GM15510 (cell line): ENCODE data around the gene CIAO3.
A peak's percentile ranks its signal among the peaks of the same experiment; 100 is the strongest.

ENCODE experiments used
- POLR2A ChIP-seq: IDR thresholded peaks from 3 replicates; pipeline ENCODE4 v1.6.1; 2011; ENCODE audit warnings: borderline replicate concordance; ENCODE audit not compliant: insufficient read length; ENCODE audit errors: extremely low read depth

Gene CIAO3

DNA sequence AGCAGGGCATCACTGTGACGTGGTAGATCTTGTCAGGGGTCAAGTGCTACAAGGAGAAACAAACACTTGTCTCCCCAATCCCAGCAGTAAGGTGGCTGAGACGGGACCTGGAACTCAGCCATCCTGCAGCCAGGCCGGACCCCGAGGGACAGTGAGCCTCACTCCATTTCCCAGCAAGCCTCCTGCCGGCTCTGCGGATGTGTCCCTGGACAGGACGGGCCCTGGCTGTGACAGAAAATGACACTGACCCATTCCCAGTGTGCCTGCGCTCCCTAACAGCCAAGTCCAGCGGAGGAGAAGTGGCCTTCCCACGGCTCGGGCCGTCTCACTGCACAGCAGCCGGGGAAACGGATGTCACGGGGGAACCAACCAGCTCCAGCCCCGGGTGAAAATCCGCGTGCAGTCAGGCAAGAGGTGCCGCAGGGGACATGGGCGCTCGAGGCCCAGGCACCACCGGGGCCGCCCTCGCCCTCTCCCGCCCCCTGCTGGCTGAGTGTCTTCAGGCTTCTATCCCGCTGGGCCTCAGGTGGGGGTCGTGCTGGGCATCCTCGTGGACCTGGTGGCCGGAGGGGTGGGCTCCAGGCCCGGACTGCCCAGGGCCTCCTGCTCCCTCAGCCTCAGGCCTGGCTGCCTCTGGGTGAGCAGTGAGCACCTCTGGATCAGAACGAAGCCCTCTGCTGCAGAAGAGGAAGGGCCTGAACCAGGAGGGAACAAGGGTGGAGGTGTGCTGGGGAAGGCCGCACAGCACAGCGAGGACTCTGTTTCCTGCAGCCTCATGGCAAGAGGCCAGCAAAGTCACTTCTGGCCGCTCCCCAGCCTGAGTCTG is 7.2 kb downstream of the CIAO3 start:
- no peak for TF ChIP-seq POLR2A

- TF ChIP-seq POLR2A = no peak
Measured at GRCh38 chr16:732936-733335, 7.9 kb downstream of the CIAO3 start.

DNA sequence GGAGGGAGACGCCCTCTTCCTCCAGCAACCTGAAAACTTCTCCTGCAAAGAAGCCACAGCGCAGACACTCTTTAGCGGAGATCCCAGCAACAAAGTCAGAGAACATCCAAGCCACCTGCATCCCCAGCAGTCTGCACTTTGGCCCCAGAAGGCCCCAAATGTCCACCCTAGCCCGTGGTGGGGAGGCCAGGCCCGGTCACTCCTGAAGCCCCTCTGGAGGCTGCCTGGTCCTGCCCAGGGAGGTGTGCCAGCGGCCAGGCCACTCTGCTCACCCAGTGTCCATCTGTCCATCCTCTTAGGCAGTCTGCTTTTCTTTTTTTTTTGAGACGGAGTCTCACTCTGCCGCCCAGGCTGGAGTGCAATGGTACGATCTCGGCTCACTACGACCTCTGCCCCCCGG is 8.5 kb downstream of the CIAO3 start:
- TF ChIP-seq POLR2A = no peak

DNA sequence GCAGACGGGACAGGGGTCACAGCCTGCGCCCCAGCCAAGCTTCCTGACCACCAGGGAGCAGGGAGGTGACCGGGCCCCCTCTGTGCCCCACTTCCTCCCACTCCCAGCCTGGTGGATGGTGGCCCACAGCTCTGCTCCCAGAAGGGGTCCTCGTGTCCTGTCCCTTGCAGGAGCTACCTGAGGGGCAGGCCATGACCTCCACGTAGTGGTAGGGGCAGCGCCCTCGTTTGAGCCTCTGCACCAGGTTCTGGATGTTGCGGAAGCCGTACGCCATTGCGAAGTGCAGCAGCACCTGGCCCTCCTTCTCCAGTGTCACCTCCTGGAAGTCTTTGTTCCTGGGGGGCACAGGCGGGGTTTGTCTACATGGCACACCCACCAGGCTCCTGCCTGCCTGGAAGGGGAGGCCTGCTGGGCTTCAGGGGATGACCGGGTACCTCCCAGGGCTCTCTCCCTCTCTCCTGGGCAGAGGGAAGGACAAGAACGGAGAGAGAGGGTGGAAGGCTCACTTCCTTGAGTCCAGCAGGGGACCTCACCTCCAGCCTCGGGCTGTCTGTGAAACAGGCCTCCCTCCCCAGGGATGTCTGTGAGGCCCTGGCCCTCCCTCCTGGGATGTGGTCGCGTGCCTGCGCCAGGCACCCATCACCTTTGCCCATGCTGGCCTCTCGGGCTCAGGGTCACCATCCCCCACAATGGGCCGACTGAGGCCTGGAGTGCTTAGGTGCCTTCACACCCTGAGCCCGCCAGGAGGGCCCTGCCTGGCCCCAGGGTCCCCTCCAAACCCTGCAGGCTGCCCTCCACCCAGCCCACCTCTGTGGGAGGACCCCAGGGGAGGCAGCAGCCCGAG is 9.9 kb downstream of the CIAO3 start:
- no peak for TF ChIP-seq POLR2A

DNA sequence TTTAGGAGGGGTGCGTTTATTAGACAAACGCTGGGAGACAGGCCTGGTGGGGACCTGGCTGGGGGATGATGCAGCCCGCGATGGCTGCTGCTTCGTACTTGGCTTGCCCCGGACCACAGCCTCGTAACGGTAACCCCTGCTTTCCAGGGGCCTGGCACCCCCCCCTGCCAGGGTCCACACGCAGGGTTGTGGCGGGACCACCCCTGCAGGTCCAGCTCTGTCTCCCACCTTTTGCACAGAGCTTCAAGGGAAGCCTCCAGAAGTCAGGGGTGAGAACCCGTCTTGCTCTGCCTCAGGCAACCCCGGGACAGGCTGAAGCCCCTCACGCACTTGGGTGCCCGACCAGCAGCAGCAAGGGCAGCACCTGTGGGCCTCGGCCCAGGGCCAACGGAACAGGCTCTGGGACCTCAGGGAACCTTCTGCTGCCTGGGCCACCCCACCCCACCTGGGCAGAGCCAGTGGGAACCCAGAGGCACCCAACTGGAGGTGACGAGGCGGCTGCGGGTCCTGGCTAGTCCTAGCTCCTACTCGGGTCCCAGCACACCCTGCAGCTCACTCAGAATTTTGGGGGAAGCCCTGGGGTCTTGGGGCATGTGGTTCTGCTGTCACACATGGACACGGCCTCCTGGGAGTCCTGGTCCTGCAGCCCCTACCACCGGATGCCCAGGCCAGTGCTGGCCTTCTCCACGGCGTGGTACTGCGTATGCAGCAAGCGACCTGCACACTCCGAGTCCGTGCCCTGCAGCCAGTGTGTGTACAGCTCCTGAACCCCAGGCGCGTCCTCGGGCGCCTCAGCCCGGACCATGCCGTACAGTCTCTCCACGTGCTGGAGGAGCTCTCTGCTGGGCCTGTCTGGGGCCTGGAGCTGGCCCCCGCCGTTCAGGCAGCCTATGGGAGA is 10.8 kb downstream of the CIAO3 start:
- peak; percentile 33 for TF ChIP-seq POLR2A

DNA sequence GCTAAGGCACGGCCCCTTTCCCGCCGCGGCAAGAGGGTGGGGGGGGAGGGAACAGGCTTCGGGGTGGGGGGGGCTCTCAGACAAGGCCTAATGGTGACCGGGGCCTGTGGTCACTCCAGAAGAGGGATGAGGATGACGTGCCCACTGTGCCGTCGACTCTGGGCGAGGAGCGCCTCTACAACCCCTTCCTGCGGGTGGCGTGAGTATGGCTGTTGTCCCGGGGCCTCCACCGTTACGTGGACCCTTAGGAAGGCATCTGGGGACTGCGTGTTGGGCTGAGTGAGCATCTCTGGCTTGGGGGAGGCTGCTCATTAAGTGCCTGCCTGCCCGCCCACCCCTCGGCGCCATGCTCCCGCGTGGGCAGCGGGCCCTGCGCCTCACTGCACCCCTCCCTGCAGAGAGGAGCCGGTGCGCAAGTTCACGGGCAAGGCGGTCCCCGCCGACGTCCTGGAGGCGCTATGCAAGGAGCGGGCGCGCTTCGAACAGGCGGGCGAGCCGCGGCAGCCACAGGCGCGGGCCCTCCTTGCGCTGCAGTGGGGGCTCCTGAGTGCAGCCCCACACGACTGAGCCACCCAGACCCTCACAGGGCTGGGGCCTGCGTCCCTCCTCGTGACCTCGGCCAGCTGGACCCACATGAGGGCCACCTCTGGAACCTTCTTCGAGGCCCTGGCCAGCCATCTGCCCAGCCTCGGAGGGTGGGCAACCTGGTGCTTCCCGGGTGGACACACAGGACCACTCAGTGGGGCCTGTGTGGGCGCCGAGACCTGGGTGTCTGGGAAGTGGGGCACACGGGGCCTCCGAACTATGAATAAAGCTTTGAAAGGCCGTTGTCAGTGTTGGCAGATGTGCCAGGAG is 11.7 kb downstream of the CIAO3 start:
- no peak for TF ChIP-seq POLR2A

DNA sequence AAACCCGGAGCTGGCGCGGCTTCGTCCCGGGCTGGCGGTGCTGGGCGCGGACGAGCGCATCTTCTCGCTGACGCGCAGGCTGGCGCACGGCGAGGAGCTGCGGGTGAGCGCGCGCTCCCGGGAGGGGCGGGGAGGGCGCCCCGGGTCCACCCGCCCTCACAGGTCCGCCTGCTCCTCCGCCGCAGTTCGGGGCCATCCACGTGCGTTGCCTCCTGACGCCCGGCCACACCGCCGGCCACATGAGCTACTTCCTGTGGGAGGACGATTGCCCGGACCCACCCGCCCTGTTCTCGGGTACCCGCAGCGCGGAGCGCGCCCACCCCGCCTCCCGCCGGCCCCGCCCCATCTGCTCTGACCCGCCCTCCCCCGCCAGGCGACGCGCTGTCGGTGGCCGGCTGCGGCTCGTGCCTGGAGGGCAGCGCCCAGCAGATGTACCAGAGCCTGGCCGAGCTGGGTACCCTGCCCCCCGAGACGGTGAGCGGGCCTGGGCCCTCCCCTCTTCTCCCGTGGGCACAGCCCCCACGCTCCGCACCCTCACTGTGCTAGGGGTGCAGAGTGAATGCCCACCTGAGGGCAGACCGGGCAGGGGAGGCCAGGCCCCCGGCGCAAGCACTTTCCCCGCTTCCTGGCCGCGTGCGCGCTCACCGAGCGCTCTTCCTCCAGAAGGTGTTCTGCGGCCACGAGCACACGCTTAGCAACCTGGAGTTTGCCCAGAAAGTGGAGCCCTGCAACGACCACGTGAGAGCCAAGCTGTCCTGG is 12.5 kb downstream of the CIAO3 start:
- TF ChIP-seq POLR2A = peak; percentile 61

DNA sequence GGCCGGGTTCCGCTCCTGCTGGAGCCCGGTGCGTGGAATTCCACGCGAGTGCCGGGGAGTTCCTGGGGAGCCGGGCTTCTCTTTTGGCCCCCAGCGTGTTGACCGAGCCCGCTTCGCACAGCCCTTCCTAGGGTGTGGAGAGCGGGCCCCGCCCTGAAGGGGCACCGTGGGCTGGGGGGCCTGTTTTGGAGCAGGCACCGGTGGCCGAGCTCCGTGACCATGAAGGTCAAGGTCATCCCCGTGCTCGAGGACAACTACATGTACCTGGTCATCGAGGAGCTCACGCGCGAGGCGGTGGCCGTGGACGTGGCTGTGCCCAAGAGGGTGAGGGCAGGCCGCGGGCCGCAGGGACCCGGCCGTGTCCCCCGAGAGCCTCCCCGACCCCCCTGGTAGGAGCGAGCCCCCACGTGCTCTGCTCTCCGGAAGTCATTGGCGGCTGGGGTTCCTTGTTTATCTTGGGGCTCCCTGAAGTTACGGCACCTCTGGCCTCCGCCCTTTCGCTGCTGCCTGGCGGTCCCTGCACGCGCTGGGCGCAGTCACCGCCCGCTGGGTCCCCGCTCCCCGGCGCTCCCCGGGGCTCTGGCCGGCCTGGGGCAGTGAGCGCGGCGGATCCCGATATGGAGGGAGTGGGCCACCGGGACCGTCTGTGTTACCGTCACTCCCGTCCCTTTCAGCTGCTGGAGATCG is 13.4 kb downstream of the CIAO3 start:
- peak; percentile 44 for TF ChIP-seq POLR2A

DNA sequence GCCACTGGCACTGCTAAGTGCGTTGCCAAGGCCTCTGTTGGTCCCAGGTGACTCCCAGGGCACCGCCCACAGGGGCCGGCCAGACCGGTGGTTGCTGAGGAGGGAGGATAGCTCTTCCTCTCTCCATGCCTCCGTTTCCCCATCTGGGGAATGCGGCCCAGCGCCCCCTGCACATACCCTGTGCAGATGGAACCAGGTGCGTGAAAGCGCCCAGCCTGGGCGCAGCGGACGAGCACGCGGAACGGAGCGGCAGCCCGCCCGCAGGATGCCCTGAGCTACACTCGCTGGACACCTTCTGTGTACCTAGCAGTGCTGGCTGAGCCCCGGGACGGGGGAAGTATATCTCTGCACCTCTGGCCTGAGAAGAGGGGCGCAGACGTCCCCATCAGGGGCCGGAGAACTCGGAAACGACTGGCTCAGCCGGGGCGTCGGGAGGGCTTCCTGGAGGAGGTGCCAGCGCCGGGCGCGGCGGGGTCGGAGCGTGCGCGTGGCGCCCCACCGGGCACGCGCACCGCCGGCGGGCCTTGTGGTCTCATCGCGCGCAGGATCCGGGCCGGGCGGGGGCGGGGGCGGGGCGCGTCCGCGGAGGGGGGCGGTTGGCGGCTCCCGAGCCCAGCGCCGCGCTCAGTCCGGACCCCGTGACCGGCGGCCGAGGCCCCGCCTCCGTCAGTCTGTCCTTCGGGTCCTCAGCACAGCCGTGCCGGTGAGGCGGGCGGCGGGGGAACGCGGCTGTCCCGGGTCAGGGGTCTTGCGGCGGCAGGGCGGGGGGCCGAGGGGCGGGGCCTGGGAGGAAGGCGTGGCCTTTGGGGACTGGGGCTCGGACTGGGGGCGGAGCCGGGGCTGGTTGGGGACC is 14.1 kb downstream of the CIAO3 start, which contains the start of the genes CCDC78 and HAGHL:
CCDC78 (minus strand) TSS at position 6 of the 853 bp plus-strand sequence. CDS start 76 bp downstream, outside the sequence.
HAGHL (plus strand) TSS at position 669 of the 853 bp plus-strand sequence. CDS start 404 bp downstream, outside the sequence.
- TF ChIP-seq POLR2A = no peak

GRCh38 chr16:726188-726437 is 14.7 kb downstream of the CIAO3 start:
- no peak for TF ChIP-seq POLR2A

DNA sequence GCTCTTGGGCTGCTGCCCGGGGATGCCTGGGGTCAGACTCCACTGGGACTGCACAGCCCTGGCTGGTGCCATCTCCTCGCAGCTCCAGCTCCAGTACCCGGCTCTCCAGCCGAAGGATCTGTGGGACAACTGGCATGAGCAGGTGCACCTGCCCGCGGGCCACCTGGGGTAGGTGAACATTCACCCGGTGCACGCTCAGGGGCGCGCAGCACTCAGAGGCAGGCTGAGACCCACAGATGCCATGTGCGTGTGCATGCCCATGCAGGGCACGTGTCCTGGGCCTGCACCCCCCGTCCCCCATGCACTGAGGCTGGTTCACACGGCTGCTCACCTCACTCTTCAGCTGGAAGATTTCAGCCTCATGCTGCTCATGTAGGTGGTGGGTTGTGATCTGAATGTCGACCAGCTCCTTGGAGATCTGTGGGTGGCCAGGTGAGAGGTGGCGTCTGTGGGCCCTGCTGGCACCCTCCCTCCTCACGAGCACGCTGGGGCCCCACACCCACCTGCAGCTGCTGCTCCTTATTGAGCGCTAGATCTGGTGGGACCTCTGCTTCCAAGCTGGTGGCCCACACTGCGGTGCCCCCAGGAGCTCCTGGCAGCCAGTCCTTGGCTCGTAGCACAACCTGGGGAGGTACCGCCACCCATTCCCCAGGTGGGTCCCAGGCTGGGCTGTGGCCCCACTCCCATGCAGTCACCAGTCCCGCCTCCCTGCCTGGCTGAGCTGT is 15.2 kb downstream of the CIAO3 start:
- TF ChIP-seq POLR2A = no peak

DNA sequence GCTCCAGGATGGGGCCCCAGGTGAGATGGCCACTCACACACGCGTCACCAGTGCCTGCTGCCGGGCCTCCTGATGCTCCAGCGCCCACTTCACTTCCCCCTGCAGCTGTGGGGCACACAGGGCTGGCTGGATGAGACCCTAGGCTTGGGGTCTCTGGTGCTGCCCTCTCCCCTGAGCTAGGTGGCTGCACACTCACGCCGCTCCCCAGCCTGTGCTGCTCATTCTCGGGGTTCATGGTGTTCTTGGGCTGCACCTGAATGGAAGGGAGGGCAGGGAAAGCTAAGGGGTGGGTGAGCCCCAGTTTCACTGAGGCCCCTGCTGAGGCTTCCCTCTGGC is 15.8 kb downstream of the CIAO3 start:
- no peak for TF ChIP-seq POLR2A
